Small intestine (tissue), 7 donors: ENCODE data around the gene TSSK2. TPM values are rescaled to one million over a fixed set of nuclear protein-coding genes. Genes with fewer than 3 reads are reported as not detected.

ENCODE experiments used
- DNase-seq, 2 donors: peaks; one replicate each; pipeline versions ENCODE4 v3.0.0 to v3.0.0-alpha.2; 2013
- FAIRE-seq: peaks from 2 replicates; lab custom pipeline; 2012; peaks lifted over from hg19 to GRCh38; lab: Jason Lieb, UNC
- H3K27ac ChIP-seq, 3 donors: one replicate each; pipeline ENCODE4 v1.5.1; 2013; ENCODE audit warnings: low read length in 2 of 3, mild to moderate bottlenecking in 2 of 3, control low read depth in 1 of 3, inconsistent platforms in 1 of 3, low read depth in 1 of 3, moderate library complexity in 1 of 3
- H3K27me3 ChIP-seq, 3 donors: one replicate each; pipeline ENCODE4 v1.6.1; 2013; ENCODE audit warnings: low read length in 3 of 3, inconsistent platforms in 1 of 3; ENCODE audit not compliant: control insufficient read depth in 3 of 3, insufficient read depth in 3 of 3
- H3K36me3 ChIP-seq, 3 donors: one replicate each; pipeline ENCODE4 v1.6.1; 2013; ENCODE audit warnings: low read length in 3 of 3, inconsistent platforms in 1 of 3, low read depth in 1 of 3, mild to moderate bottlenecking in 1 of 3, moderate library complexity in 1 of 3; ENCODE audit not compliant: control insufficient read depth in 3 of 3, insufficient read depth in 2 of 3
- H3K4me1 ChIP-seq, 3 donors: one replicate each; pipeline ENCODE4 v1.6.1; 2013; ENCODE audit warnings: low read length in 2 of 3, inconsistent platforms in 1 of 3, low read depth in 1 of 3, mild to moderate bottlenecking in 1 of 3, moderate library complexity in 1 of 3; ENCODE audit not compliant: control insufficient read depth in 3 of 3, insufficient read depth in 2 of 3
- H3K4me3 ChIP-seq, 3 donors: one replicate each; pipeline ENCODE4 v1.5.1; 2013; ENCODE audit warnings: low read length in 3 of 3, control low read depth in 1 of 3, inconsistent platforms in 1 of 3, low read depth in 1 of 3, mild to moderate bottlenecking in 1 of 3, moderate library complexity in 1 of 3
- H3K9me3 ChIP-seq, 2 donors: one replicate each; pipeline ENCODE4 v1.6.1; 2013; ENCODE audit warnings: low read depth in 1 of 2, low read length in 1 of 2; ENCODE audit not compliant: control insufficient read depth in 2 of 2, insufficient read depth in 1 of 2
- WGBS, 3 donors: extraction: QIAGEN DNeasy Blood & Tissue Kit; methylation state at CpG; one replicate each; pipeline ENCODE4 v1.1.7; 2013; 5-methylcytosine and 5-hydroxymethylcytosine counted together
- polyA plus RNA-seq, 4 donors: library from polyadenylated mRNA; stranded (reverse) in 3 of 4; unstranded in 1 of 4; fragments of 200-250 nt in 3 of 4; fragments of 120-200 nt in 1 of 4; gene quantifications; one replicate each; pipeline versions ENCODE4 v1.2.1 to v1.2.3, GENCODE V29; 2013
- donor health status: healthy with polysubstance abuse.
- donor health status: control.
- donor health status: control.
- donor health status: Bipolar disorder and iron deficiency.
- donor health status: healthy.

TSSK2 gene
- polyA plus RNA-seq, 4 donors, result 0.04 TPM; not detected in 3

GRCh38 chr22:19146215-19146968, 15.3 kb downstream of the TSSK2 start:
- DNase-seq (no peak), FAIRE-seq (no peak)
- WGBS, 3 donors, result 76 to 81% (median 80%) methylated on average over 11 of the region's 11 CpGs
- H3K4me3 ChIP-seq, result no peak overlapping the region
- H3K27me3 ChIP-seq, result peaks cover 24 to 45% (median 35%) of the 10 kb centered on the region in 3 donors
- H3K4me1 ChIP-seq, result peaks cover 0 to 4% (median 2%) of the 10 kb centered on the region in 3 donors
- no peak overlapping the region for H3K27ac ChIP-seq
- peaks cover 0 to 13% (median 3%) of the 10 kb centered on the region in 3 donors for H3K36me3 ChIP-seq
- H3K9me3 ChIP-seq, result peaks cover 0 to 2% of the 10 kb centered on the region in 2 donors

DNA sequence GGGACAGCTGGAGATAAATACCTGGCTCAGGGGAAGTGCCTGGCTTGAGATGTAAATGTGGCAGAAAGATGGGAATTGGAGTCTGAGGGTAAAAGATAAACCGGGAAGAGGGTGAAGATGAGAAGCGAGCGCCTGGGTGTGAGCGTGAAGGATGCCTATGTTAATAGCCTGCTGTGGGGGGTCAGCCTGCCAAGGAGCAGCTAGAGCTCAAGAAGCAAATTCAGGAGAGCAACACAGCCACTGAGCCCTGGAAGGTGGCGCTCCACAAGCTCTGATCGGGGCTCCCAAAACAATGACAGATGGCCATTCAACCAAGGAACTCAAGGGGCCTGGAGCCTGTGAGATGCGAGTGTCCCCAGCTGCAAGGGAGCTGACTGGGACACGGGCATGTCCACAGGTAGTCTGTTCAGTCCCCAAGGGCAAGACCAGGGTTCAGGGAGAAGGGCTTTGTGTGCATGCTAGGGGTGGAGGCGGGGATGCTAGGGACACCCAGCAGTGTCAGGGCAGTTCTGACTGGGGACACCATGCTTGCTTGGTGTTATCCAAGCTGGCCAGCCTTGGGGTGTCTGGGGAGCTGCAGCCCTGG, 16.2 kb downstream of the TSSK2 start:
- Histone ChIP-seq H3K27me3 (peaks cover 32 to 54% (median 37%) of the 10 kb centered on the region in 3 donors), H3K4me1 (peaks cover 0 to 4% (median 2%) of the 10 kb centered on the region in 3 donors), H3K9me3 (peaks cover 0 to 6% of the 10 kb centered on the region in 2 donors), H3K36me3 (peaks cover 0 to 6% (median 0%) of the 10 kb centered on the region in 3 donors), H3K27ac (no peak overlapping the region), H3K4me3 (no peak overlapping the region)
- DNase-seq (no peak), FAIRE-seq (no peak)
- WGBS, 3 donors, result 33 to 54% (median 52%) methylated on average over 9 of the region's 9 CpGs

GRCh38 chr22:19148417-19149046, 17.4 kb downstream of the TSSK2 start:
- FAIRE-seq (no peak), DNase-seq (no peak)
- peaks cover 37 to 62% (median 39%) of the 10 kb centered on the region in 3 donors for H3K27me3 ChIP-seq
- peaks cover 0 to 4% (median 2%) of the 10 kb centered on the region in 3 donors for H3K4me1 ChIP-seq
- no peak overlapping the region for H3K27ac ChIP-seq
- H3K9me3 ChIP-seq, result peaks cover 0 to 6% of the 10 kb centered on the region in 2 donors
- H3K36me3 ChIP-seq, result no peaks in the 10 kb centered on the region
- 19 to 36% (median 31%) methylated on average over 31 to 33 of the region's 33 CpGs for WGBS, 3 donors
- no peak overlapping the region for H3K4me3 ChIP-seq

GRCh38 chr22:19149047-19149883, 18.2 kb downstream of the TSSK2 start:
- peak; percentile 8 to 47 for DNase-seq
- Histone ChIP-seq H3K36me3 (no peaks in the 10 kb centered on the region), H3K4me1 (peaks cover 0 to 2% (median 0%) of the 10 kb centered on the region in 3 donors), H3K9me3 (peaks cover 0 to 6% of the 10 kb centered on the region in 2 donors), H3K4me3 (peak overlapping the region in 1 of 3 donors; percentile 31), H3K27ac (no peak overlapping the region), H3K27me3 (peaks cover 37 to 64% (median 39%) of the 10 kb centered on the region in 3 donors)
- no peak for FAIRE-seq
- 4 to 5% (median 4%) methylated on average over 74 to 92 of the region's 92 CpGs for WGBS, 3 donors

DNA sequence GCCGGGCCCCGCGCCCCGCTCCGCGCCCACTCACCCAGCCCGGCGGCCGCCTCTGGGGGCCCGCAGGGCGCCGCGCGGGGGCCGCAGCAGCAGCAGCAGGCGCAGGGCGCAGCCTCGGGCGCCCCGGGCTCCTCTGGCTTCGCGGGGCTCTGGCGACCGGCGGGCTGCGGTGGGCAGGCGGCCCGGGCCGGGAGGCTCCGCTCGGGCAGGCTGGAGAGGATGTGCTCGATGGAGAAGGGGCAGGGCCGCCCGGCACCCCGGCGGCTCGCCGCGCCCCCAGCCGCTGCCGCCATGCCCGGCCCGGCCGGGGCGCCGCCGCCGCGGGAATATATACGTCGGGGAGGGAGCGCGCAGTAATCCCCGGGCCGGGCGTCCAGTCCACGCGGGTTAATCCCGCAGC, 18.9 kb downstream of the TSSK2 start, which contains the start of gene GSC2:
Gene GSC2, minus strand, starts transcription at position 302 of the 400 bp plus-strand sequence. Its CDS starts 9 bp downstream, at position 293.
- no peak for DNase-seq
- Histone ChIP-seq H3K36me3 (no peaks in the 10 kb centered on the region), H3K27ac (no peak within 1 kb of the TSS), H3K4me3 (peak within 1 kb of the TSS in 1 of 3 donors; percentile 31), H3K27me3 (peaks cover 37 to 66% (median 41%) of the 10 kb centered on the region in 3 donors), H3K9me3 (peaks cover 0 to 6% of the 10 kb centered on the region in 2 donors), H3K4me1 (peaks cover 0 to 2% (median 0%) of the 10 kb centered on the region in 3 donors)
- FAIRE-seq, result no peak
- WGBS, 3 donors, result 0 to 12% (median 2%) methylated on average over 5 to 59 of the region's 59 CpGs

GRCh38 chr22:19150482-19151328, 19.6 kb downstream of the TSSK2 start:
- H3K36me3 ChIP-seq, result no peaks in the 10 kb centered on the region
- H3K4me3 ChIP-seq, result no peak overlapping the region
- H3K27ac ChIP-seq, result no peak overlapping the region
- WGBS, 3 donors, result 10 to 20% (median 15%) methylated on average over 44 to 68 of the region's 68 CpGs
- H3K27me3 ChIP-seq, result peaks cover 37 to 67% (median 42%) of the 10 kb centered on the region in 3 donors
- DNase-seq (no peak), FAIRE-seq (no peak)
- H3K4me1 ChIP-seq, result peaks cover 0 to 2% (median 0%) of the 10 kb centered on the region in 3 donors
- H3K9me3 ChIP-seq, result peaks cover 0 to 6% of the 10 kb centered on the region in 2 donors
